ENCODE data around the gene FOS. TPM values are rescaled to one million over a fixed set of nuclear protein-coding genes. Genes with fewer than 3 reads are reported as not detected.
A peak's percentile ranks its signal among the peaks of the same experiment; 100 is the strongest.

FOS gene
- total and polyA plus RNA-seq, 2 of the 8 experiments (the other 6 are each of a cell fraction or from before 2014, with no cell fraction given), result 50.2 to 51.8 TPM

- TF ChIP-seq TCF12 (IDR thresholded peaks at IDR 0.05; ENCODE audit: low read depth, low read length) (0 out of 2 replicates have a peak, but pooled peaks have one; percentile 72), EP300 (IDR thresholded peaks at IDR 0.05; ENCODE audit: borderline replicate concordance in 1 of 2, low read depth in 2 of 2, low read length in 2 of 2) (peak in 1 of 2 experiments; percentile 52; a peak in 1 of 3 replicates), KDM5A (IDR thresholded peaks at IDR 0.05; ENCODE audit: low read length) (no peak), SAP30 (IDR thresholded peaks at IDR 0.05; ENCODE audit: insufficient read depth, insufficient replicate concordance, low read length) (peak; percentile 44), CREB1 (IDR thresholded peaks at IDR 0.05) (peak; percentile 59; the same call in 1 of the 2 replicates), HDAC2 (IDR thresholded peaks at IDR 0.05; ENCODE audit: borderline replicate concordance in 1 of 2, low read depth in 2 of 2, low read length in 2 of 2) (no peak)
Measured at GRCh38 chr14:75310295-75311111, 31.9 kb downstream of the FOS start (continued).
